Ovary (tissue), 9 donors: ENCODE results near the gene GNAT3. TPM values are rescaled to one million over a fixed set of nuclear protein-coding genes. Genes with fewer than 3 reads are reported as not detected.

Source experiments
- DNase-seq, 5 donors: peaks; one replicate each; pipeline ENCODE4 v3.0.0-alpha.2; 2019 to 2020
- H3K27ac ChIP-seq, 2 donors: fragments of 200-600 bp; one replicate each; pipeline versions ENCODE4 v1.5.1 to v1.8.0; 2019 to 2022
- H3K27me3 ChIP-seq: fragments of 200-600 bp; one replicate; pipeline ENCODE4 v1.8.0; 2022
- H3K36me3 ChIP-seq: fragments of 200-600 bp; sonication (generic); one replicate; pipeline ENCODE4 v1.5.1; 2019
- H3K4me1 ChIP-seq: one replicate; pipeline ENCODE4 v1.8.1; 2013; ENCODE audit warnings: mild to moderate bottlenecking, moderate library complexity; ENCODE audit not compliant: insufficient read depth
- H3K4me3 ChIP-seq: fragments of 200-600 bp; sonication (generic); one replicate; pipeline ENCODE4 v1.5.1; 2017
- H3K9me3 ChIP-seq, 2 donors: fragments of 200-600 bp in 1 of 2; sonication (generic) in 1 of 2; one replicate each; pipeline versions ENCODE4 v1.5.1 to v1.8.1; 2013 to 2019; ENCODE audit warnings: mild to moderate bottlenecking in 1 of 2, moderate library complexity in 1 of 2
- CTCF ChIP-seq, 3 donors: fragments of 450-650 bp in 2 of 3; fragments of 200-600 bp in 1 of 3; IDR thresholded peaks; one replicate each; pipeline versions ENCODE4 v1.5.1 to v1.8.0; 2016 to 2022; ENCODE audit warnings: antibody characterized with exemption in 3 of 3, mild to moderate bottlenecking in 1 of 3
- EP300 ChIP-seq: sonication (generic); formaldehyde crosslinking; IDR thresholded peaks from one replicate; pipeline ENCODE4 v1.6.1; 2017; ENCODE audit warnings: antibody characterized with exemption
- POLR2A ChIP-seq: fragments of 450-650 bp; IDR thresholded peaks from one replicate; pipeline ENCODE4 v1.6.1; 2017; ENCODE audit warnings: antibody characterized with exemption, mild to moderate bottlenecking, moderate library complexity
- WGBS, 3 donors: extraction: QIAGEN DNeasy Blood & Tissue Kit in 1 of 3; methylation state at CpG; one replicate each; pipeline versions ENCODE4 v1.1.5 to v1.1.7; 2013 to 2017; 5-methylcytosine and 5-hydroxymethylcytosine counted together
- intact Hi-C, 4 donors: fragments of 100-400 bp; cut with DNase I; formaldehyde crosslinking; loops; one replicate each; pipeline versions ENCODE4 v1.11.0 to v1.15.1; 2022 to 2023
- polyA plus RNA-seq, 2 donors: library from polyadenylated mRNA; stranded (reverse); fragments of 200-250 nt in 1 of 2; fragments of 350-450 nt in 1 of 2; fragmentation: Illumina TruSeq in 1 of 2; extraction: RNeasy Lipid Tissue Mini Kit (QIAGEN cat#74804) in 1 of 2; gene quantifications; one replicate each; pipeline ENCODE4 v1.2.3, GENCODE V29; 2013 to 2014
- total RNA-seq, 7 donors: library from RNA; depleted of rRNA in 2 of 7; stranded (reverse); fragments of >200 nt in 2 of 7; fragmentation: NEBNext Ultra II Directional in 3 of 7; extraction: Animal tissue kit (Norgen Biotek cat#: 25700) in 3 of 7; gene quantifications; one replicate each; pipeline versions ENCODE4 v1.1.0 to v1.2.4, GENCODE V29; 2016 to 2023
- donor health status: DM: no; HTN: no; CAD: no; lungs with moderate emphysema.
- donor health status: DM: no; HTN: no; CAD: no.
- donor health status: Bipolar disorder and iron deficiency.
- donor health status: DM: yes; HTN: yes; CAD: no.
- donor health status: DM: no; HTN: no; CAD: no.
- donor health status: DM: yes; HTN: yes; CAD: no.

The GNAT3 gene
- total and polyA plus RNA-seq, 9 donors: not detected

GRCh38 chr7:80548840-80549530 lies 37.1 kb upstream of the GNAT3 start:
- H3K4me3 ChIP-seq: no peak overlapping the region
- H3K4me1 ChIP-seq: no peaks in the 10 kb centered on the region
- H3K27me3 ChIP-seq: no peaks in the 10 kb centered on the region
- intact Hi-C loops: no loop called here
- H3K36me3 ChIP-seq: no peaks in the 10 kb centered on the region
- no peak for DNase-seq
- no peak overlapping the region for H3K27ac ChIP-seq
- H3K9me3 ChIP-seq: no peaks in the 10 kb centered on the region
- TF ChIP-seq POLR2A (no peak), EP300 (no peak), CTCF (IDR thresholded peaks at IDR 0.05) (no peak)

- H3K27me3 ChIP-seq: no peaks in the 10 kb centered on the region
- H3K27ac ChIP-seq: no peak overlapping the region
- no peaks in the 10 kb centered on the region for H3K36me3 ChIP-seq
- no peak for DNase-seq
- intact Hi-C loops: no loop called here
- TF ChIP-seq CTCF (IDR thresholded peaks at IDR 0.05) (no peak), POLR2A (no peak), EP300 (no peak)
- H3K4me3 ChIP-seq: no peak overlapping the region
- no peaks in the 10 kb centered on the region for H3K4me1 ChIP-seq
- WGBS, 3 donors: 73 to 84% (median 75%) methylated on average over 1 of the region's 1 CpG
- H3K9me3 ChIP-seq: no peaks in the 10 kb centered on the region
These were observed 30.5 kb upstream of the GNAT3 start for GRCh38 chr7:80542398-80542797.

- intact Hi-C loops: no loop called here
- H3K4me1 ChIP-seq: no peaks in the 10 kb centered on the region
- TF ChIP-seq CTCF (IDR thresholded peaks at IDR 0.05) (no peak), EP300 (no peak), POLR2A (no peak)
- H3K4me3 ChIP-seq: no peak overlapping the region
- DNase-seq: no peak
- H3K27me3 ChIP-seq: no peaks in the 10 kb centered on the region
- no peak overlapping the region for H3K27ac ChIP-seq
- WGBS, 3 donors: 39 to 47% (median 44%) methylated on average over 3 of the region's 3 CpGs
- no peaks in the 10 kb centered on the region for H3K36me3 ChIP-seq
- no peaks in the 10 kb centered on the region for H3K9me3 ChIP-seq
These were observed 29.0 kb upstream of the GNAT3 start for GRCh38 chr7:80540836-80541235.

GRCh38 chr7:80537091-80537490 lies 25.2 kb upstream of the GNAT3 start:
- WGBS, 3 donors: 89 to 97% (median 91%) methylated on average over 2 of the region's 2 CpGs
- no peaks in the 10 kb centered on the region for H3K4me1 ChIP-seq
- H3K27ac ChIP-seq: no peak overlapping the region
- DNase-seq: no peak
- intact Hi-C loops: no loop called here
- H3K27me3 ChIP-seq: no peaks in the 10 kb centered on the region
- no peaks in the 10 kb centered on the region for H3K36me3 ChIP-seq
- TF ChIP-seq EP300 (no peak), POLR2A (no peak), CTCF (IDR thresholded peaks at IDR 0.05) (no peak)
- no peak overlapping the region for H3K4me3 ChIP-seq
- no peaks in the 10 kb centered on the region for H3K9me3 ChIP-seq
